HL-60 (cell line): Measurements from ENCODE around the gene NXPH2.
"Not testable (repeated sequence)": the region's sequence is repeated elsewhere in the genome, so short reads cannot be mapped to it uniquely, and the experiment has no call there.

Experiments used
- CTCF ChIP-seq: IDR thresholded peaks from one replicate; pipeline ENCODE4 v1.5.1; 2011; ENCODE audit warnings: low read length, control low read depth, inconsistent platforms; ENCODE audit not compliant: insufficient read depth
- GABPA ChIP-seq: IDR thresholded peaks from 2 replicates; pipeline ENCODE4 v1.6.1; 2012; ENCODE audit warnings: low read depth
- POLR2AphosphoS5 ChIP-seq: IDR thresholded peaks from 2 replicates; pipeline ENCODE4 v1.6.1; 2012; ENCODE audit warnings: low read depth
- SPI1 ChIP-seq: IDR thresholded peaks from 2 replicates; pipeline ENCODE4 v1.6.1; 2012; ENCODE audit warnings: low read depth, mild to moderate bottlenecking, borderline replicate concordance
- TF ChIP-seq, protein P1 (sequence below): IDR thresholded peaks from 2 replicates; pipeline ENCODE4 v1.6.1; 2012; ENCODE audit warnings: low read depth; ENCODE audit not compliant: insufficient replicate concordance

GRCh38 chr2:138644776-138645175 lies 135.4 kb downstream of the NXPH2 start:
- TF ChIP-seq GABPA, CTCF, POLR2AphosphoS5, SPI1: not testable (repeated sequence)
- TF ChIP-seq, protein P1, sequence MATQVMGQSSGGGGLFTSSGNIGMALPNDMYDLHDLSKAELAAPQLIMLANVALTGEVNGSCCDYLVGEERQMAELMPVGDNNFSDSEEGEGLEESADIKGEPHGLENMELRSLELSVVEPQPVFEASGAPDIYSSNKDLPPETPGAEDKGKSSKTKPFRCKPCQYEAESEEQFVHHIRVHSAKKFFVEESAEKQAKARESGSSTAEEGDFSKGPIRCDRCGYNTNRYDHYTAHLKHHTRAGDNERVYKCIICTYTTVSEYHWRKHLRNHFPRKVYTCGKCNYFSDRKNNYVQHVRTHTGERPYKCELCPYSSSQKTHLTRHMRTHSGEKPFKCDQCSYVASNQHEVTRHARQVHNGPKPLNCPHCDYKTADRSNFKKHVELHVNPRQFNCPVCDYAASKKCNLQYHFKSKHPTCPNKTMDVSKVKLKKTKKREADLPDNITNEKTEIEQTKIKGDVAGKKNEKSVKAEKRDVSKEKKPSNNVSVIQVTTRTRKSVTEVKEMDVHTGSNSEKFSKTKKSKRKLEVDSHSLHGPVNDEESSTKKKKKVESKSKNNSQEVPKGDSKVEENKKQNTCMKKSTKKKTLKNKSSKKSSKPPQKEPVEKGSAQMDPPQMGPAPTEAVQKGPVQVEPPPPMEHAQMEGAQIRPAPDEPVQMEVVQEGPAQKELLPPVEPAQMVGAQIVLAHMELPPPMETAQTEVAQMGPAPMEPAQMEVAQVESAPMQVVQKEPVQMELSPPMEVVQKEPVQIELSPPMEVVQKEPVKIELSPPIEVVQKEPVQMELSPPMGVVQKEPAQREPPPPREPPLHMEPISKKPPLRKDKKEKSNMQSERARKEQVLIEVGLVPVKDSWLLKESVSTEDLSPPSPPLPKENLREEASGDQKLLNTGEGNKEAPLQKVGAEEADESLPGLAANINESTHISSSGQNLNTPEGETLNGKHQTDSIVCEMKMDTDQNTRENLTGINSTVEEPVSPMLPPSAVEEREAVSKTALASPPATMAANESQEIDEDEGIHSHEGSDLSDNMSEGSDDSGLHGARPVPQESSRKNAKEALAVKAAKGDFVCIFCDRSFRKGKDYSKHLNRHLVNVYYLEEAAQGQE: not testable (repeated sequence)
